GM21360 (cell line): ENCODE data around the gene PTPRCAP.

Source experiments
- ATAC-seq: cut with Tn5 transposase; IDR thresholded peaks from one replicate; pipeline ENCODE4 v1.9.1; 2021; ENCODE audit warnings: mild to moderate bottlenecking, moderate library complexity; ENCODE audit not compliant: unreplicated experiment

Gene PTPRCAP

GRCh38 chr11:67441731-67442351, 4.4 kb upstream of the PTPRCAP start:
- ATAC-seq, result no peak

DNA sequence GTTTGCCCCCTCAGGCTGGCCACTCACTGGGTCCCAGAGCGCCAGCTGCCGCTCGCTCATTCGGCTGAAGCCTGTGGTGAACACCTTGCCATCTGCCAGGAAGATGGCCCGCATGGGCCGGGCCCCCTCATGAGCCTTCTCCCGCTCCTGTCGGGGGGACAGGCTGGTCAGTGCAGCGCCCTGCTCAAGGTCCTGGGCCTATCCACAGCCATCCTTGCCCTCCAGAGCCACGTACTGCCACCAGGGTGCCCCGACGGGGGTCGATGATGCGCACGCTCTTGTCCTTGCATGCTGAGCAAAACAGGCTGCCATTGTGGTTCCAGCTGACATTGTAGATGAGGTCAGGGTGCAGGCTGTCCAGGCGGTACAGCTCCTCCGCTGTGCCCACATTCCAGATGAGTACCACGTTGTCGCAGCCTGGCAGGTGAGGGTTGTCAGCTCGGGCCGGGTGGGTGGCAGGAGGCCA, 3.6 kb upstream of the PTPRCAP start:
- ATAC-seq, result no peak

DNA sequence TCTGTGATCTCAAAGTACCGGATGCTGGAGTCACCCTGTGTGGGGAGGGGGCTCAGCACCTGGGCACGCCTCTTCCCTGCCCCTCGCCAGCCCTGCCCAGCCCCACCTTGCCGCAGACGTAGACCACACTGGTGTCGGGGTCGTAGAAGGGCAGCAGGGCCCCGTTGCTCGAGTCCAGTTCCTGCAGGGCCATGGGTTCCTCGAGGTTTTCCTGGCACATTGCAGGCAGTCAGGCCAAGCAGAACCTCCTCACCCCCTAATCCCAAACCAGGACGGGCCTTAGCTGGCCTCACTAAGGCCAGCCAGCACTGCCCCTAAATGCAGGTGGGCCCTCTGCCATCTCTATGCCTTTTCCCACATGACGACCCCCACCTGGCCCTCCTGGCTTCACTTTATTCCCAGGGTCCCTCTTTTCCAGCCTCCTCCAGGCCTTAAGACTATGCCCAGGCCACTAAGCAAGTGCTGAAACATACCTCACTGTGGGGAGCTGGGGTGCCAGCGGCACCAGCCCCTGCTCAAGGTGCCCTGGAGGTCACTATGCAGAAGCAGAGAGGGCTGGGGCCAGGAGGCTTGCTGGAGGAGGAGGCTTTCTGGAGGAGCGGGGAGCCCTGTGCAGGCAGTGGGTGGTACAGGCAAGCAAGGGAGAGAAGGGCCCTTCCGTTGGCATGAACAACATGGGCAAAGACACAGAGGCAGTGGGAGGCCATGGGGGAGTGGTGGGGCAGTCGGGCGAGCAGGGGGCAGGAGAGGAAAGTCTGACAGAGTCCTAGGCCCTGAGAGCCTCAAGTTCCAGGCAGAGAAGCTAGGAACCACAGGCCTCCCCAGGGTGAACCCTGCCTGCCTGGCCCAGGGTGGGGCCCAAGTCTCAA, 3.0 kb upstream of the PTPRCAP start:
- no peak for ATAC-seq

- ATAC-seq, result no peak
Observed at GRCh38 chr11:67439321-67440228, 2.1 kb upstream of the PTPRCAP start.

DNA sequence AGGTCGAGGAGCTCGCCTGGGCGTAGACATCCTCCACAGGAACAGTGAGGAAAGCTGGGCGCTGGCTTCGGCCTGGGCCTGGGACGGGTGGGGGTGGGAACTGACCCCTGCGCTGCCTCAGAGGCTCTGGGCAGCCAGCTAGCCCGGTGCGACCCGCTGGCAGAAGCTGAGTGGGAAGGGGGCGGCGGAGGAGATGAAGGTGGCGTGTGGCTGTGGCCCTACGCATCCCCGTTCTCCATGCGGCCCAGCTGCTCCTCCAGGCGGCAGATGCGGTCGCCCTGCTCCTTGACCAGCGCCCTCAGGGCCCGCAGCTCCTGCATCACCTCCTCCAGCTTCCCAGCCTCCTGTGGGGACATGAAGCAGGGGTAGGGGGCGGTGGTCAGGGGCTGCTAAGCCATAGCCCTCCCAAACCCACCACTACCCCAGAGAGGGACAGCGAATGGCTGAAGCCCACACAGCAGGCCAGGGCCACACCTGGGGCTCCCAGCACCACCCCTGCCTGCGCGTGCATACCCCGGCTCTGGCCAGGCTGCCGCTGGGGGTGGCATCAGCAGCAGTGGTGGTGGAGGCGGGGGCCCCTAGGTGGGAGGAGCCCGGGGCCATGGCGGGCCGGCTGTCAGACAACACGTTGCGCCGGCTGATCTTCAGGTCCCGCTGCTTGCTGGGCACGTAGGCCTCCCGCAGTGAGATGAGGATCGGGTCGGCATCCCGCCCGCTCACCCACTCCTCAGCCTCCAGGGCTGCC, 848 bp upstream of the PTPRCAP start:
- ATAC-seq, result no peak

DNA sequence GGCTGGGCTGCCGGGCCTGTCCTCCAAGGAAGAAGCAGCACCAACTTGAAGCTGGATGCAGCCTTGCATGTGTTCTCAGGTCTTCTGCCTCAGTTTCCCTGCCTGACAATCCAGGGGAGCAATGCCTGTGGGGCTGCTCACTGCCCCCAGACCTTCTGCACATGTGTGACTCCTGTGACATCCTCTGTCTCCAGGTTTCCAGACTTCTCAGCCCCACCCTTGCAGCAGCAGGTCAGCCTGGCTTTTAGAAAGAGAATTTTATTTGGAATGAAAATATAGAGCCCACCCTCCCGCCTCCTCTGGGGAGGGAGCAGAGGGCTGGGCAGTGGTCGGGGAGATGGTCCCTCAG, 301 bp upstream of the PTPRCAP start:
- no peak for ATAC-seq

GRCh38 chr11:67436459-67437081, 912 bp downstream of the PTPRCAP start:
- ATAC-seq, result no peak

GRCh38 chr11:67435727-67436458, 1.6 kb downstream of the PTPRCAP start:
- ATAC-seq, result no peak

GRCh38 chr11:67435031-67435726, 2.3 kb downstream of the PTPRCAP start:
- ATAC-seq, result no peak

GRCh38 chr11:67434395-67434881, 3.0 kb downstream of the PTPRCAP start:
- no peak for ATAC-seq

- ATAC-seq, result no peak
Observed at GRCh38 chr11:67433536-67434394, 3.7 kb downstream of the PTPRCAP start.

GRCh38 chr11:67432655-67433349, 4.7 kb downstream of the PTPRCAP start:
- no peak for ATAC-seq

DNA sequence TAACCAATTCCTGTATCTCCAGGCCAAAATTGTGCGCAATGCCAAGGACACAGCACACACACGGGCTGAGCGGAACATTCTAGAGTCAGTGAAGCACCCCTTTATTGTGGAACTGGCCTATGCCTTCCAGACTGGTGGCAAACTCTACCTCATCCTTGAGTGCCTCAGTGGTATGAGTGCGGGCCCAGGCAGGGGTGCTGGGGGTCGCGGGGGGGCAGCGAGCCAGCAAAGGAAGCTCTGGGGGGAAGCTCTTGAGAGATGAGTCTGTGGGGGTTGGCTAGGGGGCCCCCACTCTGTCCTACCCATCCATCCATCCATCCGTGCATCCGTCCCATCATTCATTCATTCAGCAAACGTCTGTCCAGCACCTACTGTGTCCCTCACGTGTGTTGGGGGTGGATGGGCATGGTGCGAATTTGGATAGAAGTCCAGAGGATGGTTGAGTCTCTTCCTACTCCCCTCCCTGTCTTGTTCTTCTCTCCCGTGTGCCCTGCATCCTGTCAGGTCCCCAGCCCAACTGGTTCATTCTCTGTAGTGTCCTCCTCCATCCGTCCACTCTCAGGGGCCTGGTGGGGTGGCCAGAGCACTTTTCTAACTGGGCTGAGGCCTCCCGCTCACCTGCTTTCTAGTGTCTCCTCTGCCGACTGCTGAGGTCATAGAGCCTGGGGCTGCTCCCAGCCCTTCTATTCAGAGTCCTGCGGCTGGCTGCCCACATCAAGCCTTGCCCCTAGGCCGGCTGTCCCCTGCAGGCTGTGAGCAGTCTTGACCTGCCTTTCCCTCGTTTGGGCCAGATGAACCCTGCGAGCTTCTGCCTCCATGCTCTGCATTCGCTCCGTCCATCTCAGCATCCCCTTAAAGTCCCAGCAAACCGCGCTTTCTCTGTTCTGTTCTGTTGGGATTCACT, 5.9 kb downstream of the PTPRCAP start:
- no peak for ATAC-seq

DNA sequence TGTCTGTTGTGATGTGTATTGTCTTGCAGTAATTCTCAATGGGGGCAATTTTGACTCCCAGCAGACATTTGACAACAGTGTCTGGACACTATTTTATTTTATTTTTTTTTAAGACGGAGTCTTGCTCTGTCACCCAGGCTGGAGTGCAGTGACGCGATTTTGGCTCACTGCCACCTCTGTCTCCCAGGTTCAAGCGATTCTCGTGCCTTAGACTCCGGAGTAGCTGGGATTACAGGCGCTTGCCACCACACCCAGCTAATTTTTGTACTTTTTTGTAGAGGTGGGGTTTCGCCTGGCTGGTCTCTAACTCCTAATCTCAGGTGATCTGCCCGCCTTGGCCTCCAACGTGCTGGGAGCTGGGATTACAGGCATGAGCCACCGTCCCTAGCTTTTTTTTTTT, 7.8 kb downstream of the PTPRCAP start:
- ATAC-seq, result no peak

- ATAC-seq, result no peak
Observed at GRCh38 chr11:67429038-67429668, 8.3 kb downstream of the PTPRCAP start.
